Tongue (tissue), 2 donors: ENCODE measurements around the gene SSPN. TPM values are rescaled to one million over a fixed set of nuclear protein-coding genes. Genes with fewer than 3 reads are reported as not detected.

Source experiments
- DNase-seq: peaks from one replicate; pipeline ENCODE4 v3.0.0-alpha.2; 2015
- total RNA-seq: library from RNA; depleted of rRNA; stranded (reverse); fragments of >200 nt; gene quantifications from one replicate; pipeline ENCODE4 v1.2.3, GENCODE V29; 2014

SSPN gene
- total RNA-seq, 1 donor from 2014 or later, result 177 TPM

DNA sequence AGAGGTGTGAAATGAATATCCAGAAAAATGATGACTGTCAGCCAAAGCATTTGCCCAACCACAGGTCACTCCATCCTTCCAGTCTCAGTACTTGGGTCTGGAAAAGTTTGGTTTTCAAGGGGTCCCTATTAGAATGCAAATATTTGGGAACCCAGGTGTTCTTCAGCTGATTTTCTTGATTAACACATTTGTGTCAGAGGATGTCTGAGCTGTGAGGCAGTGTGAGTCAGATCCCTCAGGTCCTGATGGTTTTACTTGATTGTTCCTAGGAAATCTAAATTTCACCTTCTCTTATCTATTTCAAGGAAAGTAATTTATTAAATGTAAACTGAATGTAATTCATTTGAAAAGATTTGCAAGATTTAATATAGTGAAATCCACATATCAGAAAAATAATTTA is 71.5 kb downstream of the SSPN start:
- no peak for DNase-seq

DNA sequence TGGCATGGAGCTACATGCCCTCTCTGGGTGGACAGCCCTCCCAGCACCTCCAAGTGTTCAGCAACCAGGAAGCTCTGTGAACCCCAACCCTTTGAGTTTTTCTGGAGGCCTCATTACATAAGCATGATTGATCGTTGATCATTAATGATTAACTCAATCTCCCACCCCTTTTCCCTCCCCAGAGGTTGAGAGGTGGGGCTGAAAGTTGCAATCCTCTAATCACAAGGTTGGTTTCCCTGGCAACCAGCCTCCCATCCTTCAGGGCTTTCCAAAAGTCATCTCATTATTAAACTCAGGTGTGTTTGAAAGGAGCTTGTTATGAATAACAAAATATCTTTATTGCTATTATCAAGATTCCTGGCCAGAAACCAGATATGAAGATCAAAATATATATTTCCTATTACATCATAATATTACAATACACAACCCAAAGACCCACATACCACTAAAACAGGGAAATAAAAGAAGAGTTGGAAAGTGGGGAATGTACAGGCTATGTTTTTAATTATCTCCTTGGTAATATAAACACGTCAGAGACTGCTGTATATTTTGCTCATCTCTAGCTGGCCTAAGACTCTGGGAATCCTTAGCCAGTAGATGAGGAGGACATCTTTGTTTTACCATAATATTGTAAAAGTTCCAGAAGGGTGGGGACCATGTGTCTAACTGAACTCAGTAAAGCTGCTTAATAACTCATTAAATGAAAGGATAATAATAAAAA is 73.6 kb downstream of the SSPN start:
- DNase-seq, result peak; percentile 44

DNA sequence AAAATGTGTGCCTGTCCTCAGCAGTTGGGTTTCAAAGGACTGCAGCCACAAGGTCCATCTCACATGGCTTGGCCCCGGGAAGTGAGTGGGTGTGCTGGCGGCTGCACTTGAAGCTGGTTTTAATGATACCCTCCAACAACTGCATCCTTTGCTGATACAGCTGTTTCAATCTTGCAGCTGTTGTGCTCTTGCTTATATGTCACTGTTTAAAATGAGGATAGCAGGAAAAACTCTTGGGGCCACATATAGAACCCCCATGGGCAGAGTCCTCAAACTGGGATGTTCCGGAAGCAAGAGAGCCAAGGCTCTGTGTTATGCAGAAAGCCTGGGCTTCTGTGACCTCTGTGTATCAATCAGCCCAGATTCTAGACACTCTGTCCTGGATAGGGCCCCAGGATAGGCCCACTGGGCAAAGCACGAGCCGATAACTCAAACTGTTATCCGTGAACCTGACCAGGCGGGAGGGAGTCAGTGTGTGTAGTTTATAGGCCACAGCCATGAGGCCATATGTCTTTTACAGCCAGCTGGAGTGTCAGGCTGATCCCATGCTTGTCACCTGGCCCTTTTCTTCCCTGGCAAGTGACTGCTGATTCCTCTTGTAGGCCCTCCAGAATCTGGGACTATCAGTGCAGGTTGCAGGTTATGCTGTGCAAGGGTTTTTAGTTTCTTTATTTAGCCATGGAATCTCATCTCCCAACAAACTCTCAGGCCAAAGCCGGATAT is 74.3 kb downstream of the SSPN start:
- DNase-seq, result peak; percentile 74

DNA sequence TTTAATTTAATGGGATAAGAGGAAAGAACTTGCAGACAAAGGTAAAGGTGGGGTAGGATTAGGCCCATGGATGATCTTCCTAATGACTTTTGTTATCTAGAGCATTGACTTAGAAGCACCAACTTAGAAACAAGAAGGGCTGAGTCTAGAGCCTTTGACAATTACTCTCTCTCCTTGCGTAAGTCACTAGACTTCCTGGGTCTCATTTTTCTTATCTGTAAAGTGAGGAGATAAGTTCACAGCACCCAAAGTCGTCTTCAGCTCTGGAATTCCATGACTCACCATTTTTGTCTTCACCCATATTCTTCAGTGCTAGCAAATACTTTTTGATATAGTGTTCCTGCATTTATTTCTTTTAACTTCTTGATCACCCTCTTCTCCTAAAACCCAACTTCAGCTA is 75.7 kb downstream of the SSPN start:
- DNase-seq, result no peak

DNA sequence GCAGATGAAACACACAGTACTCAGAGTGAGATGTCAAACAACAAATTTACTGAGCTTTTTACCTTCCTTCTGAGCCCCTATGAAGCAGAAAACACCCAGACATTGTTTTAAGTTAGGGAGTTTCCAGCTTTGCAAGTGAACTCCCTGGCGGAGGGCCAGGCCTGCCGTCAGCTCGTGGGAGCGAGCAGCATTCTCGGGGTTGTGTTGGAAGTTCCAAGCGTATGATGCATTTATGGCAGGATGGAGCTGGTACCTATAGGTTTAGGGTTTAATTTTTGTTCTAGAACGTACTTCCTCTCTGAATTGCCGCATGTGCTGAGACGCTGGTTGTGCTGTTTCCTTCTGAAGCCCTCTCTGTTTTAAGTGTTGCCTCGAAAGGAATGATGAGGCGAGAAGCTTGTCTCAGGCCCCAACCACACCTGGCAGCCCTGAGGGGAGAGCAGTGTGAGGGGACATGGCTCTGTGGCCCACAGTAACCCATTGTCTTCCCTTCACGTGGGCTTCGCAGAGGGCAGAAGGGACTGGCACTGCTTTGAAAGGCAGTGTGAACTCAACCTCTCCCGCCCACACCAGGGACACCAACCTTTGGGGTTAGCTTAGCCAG is 76.6 kb downstream of the SSPN start:
- DNase-seq, result peak; percentile 90

DNA sequence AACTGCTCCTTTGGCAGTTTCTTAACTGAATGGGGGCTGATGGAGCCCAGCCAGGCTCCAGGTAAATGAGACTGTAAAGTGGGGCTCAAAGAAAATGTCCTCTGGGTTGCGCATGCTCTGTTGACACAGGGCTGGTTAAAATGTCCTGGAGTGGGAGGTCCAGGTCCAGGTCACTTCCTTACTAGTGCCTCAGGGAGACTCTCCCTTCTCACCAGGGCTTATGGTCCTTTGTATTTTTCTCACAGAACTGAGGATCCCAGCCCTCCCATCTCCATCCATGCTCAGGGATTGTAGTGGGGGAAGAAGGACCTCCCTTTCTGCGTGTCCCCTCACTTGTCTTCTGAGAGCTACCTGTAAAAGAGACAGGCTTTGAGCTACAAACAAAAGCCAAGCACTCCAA is 77.5 kb downstream of the SSPN start:
- no peak for DNase-seq

DNA sequence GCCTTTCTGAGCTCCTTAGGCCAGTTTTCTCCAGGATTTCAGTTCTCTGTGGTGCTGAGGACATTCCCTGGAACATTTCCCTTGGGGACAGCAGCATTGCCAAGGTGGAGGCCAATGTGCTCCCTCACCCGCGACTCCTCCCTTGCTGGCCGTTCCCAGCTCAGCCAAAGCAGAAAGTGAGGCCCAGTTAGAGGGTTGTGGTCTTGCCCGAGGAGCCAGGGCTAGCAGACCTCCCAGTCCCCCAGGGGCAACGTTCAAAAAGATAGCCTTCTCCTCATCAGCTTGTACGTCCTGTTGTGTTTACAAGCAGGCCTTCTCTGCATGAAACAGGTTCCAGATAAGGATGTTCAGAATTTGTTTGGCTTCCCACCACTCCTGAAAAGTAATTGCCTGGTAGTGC is 78.4 kb downstream of the SSPN start:
- DNase-seq, result no peak

DNA sequence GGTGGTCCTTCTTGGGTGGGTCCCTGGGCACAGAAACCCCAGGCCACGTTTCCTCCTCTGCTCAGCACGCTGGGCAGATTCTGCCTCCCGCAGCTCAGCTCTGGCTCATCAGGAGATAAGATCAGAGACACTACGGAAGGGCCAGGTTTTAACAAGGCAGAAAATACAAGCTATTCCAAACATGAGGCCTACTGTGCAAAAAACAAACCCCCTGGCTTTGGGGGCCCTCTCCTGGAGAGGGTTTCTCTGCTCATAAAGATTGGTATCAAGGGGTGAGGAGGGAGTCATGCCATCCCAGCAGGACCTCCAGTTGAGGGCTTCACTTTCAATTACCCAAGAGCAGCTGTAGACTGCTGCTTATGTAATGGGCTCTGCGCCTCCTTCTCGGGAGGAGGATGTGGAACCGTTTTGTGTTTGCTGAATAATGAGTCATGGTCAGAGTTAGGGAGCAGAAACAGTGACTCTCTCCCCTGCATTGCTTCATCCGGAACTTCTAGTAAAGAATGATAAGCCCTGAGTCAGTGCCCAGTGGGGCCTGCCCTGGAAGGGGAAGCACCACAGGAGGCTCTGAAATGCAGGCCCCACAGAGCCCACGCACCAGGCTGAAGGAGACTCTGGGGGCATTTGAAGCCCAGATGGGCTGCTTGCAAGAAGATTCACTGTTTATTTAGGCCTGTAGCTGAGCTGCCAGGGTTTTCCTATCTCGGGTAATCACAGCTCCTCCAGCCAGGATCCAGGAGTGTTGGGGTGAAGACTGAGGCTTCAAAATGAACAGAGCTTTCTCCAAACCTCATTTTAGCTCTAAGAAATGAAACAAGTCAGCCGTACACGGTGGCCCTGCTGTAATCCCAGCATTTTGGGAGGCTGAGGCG is 79.3 kb downstream of the SSPN start:
- DNase-seq, result peak; percentile 70

DNA sequence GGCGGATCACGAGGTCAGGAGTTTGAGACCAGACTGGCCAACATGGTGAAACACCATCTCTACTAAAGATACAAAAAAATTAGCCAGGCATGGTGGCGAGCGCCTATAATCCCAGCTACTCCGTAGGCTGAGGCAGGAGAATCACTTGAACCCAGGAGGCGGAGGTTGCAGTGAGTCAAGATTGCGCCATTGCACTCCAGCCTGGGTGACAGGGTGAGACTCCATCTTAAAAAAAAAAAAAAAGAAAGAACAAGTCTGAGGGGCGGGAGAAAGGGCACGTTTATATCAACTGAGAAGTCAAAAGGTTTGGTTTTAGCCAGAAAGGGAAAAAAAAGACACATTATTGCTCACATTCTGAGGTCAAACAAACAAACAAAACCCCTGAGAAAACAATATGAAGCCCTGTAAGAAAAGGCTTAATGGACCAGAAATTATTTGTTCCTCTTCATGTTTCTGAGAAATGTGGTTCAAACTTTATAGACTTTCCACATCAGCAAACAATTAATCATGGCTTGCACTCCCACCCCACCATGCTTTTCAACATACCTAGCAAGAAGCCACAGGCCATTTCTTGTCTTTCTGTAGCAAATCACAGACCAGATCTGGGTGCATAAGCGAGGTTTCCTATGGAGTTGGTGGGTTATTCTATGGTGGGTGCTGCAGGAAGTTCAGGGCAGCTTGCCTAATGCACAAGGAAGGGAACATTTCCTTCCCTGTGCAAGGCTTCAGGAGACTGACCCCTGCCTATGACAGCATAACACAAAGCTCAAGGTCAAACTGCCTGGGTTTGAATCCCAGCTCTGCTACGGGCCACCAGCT is 80.1 kb downstream of the SSPN start:
- no peak for DNase-seq

DNA sequence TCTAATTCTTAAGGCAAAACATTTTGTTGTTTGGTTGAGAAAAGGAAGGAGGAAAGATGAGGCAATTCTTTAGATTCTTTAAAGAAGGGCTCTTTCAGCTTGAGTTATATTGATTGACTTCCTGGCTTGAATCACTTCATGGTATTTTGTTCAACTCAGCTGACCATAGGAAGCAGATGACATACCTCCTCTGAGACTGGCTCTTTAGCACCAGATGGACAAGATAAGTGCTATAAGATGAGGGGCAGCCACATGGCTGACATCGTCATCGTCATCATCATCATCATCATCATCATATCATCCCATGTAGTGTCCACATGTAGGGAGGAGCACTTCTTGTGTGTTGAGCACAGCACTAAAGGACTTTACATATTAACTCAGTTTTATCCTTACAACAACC is 81.3 kb downstream of the SSPN start:
- no peak for DNase-seq

DNA sequence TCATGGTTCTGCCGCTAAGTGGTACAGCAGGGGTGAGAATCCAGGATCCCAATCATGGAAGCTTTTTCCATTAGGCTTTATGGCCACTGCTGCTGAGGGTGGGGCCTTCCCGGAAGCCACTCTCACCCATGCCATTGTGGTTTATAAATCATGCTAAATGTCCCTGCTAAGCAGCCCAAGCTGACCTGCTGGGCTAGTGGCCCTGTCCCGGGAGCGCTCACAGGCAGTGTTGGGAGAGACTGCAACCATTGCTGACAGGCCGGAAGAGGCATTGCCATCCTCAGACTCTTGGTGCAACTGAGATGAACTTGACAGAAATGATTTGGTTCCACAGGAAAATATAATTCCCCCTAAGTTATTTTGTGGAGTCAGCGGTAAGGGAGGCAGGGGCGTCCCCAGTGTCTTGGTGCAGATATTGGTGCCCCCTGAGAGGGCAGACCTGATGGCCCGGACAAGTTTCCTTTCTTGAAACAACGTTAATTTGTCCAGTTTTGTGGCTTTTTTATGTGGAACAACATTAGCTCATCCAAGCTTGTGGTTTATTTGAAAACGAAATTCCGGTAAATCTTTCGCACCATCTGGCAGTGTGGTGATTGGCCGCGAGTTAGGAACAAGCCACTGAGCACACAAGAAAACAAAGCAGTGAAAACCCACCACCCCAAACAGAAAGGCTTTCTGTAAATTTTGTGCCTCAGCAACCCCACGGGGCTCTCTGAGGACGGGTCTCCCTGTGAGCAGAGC is 82.3 kb downstream of the SSPN start:
- no peak for DNase-seq

DNA sequence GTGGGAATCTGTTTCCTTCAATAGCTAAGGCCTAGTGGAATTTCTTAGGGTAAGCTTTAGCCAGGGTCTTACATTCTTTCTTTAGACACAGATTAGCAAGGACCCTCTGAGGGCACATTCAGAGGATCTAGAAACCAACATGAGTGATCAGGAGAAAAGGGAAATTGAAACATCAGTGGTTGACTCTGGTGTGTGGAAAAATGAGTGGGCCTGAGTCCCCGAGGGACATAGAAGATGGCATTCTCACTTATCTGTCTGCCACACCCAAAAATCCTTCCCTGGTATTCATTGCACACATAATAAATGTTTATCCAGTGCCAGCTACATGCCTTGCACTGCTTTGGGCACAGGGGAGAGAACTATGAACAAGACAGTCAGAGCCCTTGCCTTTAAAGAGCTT is 82.9 kb downstream of the SSPN start:
- no peak for DNase-seq

DNA sequence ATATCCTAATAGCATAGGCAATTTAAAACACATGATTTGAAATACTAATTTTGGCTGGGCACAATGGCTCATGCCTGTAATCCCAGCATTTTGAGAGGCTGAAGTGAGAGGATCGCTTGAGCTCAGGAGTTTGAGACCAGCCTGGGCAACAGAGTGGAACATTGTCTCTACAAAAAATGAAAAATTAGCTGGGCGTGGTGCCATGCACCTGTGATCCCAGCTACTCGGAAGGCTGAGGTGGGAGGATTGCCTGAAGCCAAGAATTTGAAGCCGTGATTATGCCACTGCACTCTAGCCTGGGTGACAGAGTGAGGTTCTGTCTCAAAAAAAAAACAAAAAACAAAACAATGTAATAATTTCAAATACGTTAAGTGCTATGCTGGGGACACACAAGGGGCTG is 83.3 kb downstream of the SSPN start:
- no peak for DNase-seq

DNA sequence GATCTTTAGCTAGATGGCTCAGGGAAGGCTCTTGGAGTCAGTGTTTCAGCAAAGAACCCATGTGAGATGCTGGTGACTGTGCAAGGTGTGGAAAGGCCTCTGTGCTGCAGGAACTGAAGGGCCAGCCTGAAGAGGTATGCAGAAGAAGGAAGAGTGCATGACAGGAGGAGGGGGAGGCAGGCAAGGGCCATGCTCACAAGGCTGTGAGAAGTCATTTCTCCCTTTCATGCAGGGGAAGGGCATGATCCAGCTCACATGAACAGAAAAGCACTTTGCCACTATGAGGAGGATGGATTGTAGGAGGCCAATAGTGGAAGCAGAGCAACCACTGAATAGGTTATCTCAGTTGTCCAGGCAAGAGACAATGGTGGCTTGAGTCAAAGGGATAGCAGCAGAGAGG is 83.7 kb downstream of the SSPN start:
- no peak for DNase-seq

DNA sequence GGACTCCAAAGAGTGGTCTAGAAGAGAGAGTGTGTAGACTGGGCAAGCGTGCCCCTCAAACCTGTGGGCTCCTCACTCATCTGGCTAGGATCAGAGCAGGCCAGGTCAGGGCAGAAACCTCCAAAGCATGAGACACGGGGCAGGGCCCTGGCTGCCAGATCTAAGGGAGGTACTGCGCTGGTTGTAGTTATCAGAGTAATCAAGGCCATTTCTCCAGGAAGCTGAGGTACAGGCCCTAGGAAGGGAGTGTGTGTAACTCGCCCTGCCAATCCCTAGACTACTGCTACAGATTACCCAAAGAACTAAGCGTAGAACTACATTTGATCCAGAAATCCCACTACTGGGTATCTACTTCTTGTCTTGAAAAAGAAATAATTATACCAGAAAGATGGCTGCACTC is 84.5 kb downstream of the SSPN start:
- no peak for DNase-seq

DNA sequence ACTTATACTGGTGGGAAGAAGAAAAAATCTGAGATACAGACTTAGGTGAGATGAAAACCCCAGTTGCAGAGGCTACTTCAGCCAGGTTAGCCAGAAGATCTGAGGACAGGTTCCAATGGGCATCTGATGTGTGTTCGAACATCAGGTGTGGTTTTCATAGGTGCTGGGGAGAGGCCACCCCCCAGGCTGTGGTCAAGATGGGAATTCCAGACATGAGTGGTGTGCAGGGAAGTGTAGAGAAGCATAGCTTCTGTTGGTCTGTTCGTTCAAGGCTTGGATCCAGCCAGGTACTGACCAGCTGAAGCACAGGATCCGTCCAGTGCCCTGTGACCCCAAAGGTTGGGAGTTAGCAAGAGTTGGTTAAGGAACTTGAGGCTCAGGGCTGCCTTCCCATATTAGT is 85.5 kb downstream of the SSPN start:
- DNase-seq, result no peak

DNA sequence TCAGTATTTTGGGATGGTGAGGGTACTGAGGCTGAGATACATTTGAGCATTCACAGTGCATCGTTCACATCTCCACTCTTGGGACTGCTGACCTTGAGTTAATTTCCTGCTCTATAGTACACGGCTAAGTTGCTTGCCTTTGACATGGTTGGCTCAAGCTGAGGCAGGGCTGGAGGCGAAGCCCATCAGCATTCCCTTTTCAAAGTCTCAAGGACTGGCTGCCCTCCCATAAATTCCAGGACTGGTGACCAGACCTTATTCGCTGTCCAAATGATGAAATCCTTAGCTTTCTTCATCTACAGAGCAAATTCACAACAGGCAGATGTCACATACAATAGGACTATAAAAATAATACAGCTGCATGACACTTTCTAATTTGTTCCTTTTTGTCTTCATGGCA is 85.9 kb downstream of the SSPN start:
- no peak for DNase-seq

DNA sequence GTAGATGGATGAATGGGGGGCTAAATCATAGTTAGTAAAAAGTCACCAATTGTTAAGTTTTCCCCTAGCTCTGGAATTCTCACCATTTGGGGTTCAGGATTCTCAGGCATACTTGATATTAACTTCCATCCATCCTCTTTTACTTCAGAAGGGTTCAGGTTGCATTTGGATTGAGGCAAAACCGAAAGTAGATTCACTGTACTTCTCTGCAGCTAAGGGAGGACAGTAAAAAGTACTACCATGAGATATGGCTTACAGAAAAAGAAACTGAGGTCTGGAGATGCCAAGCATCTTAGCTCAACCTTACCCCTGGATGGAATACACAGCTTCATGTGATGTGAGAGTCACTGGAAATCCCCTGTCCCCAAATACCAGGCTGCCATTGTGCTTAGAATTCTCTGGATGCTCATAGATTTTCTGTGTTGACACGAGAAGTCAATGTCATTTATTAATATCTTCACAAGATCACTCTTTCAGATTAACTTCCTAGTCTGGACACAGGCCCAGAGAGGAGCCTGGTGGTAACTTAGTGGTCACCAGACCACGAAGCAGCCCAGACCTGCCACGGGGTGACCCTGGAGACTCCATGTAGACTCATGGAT is 87.1 kb downstream of the SSPN start:
- no peak for DNase-seq

DNA sequence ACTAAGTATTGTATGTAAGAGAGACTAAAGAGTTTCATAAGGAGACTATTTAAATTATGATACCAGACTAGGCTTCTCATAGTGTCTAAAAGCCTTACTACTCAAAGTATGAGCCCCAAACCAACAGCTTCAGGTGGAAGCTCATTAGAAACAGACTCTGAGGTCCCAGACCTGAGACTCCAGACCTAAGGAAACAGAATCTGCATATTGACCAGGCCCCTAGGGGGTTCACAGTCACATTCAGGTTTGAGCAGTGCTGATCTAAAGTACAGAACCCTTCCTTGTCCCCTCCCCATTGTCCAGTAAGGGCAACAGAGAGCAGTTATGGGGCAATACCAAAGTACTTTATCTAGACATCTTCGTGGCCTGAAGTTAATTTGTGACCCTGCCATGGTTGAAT is 87.7 kb downstream of the SSPN start:
- no peak for DNase-seq

DNA sequence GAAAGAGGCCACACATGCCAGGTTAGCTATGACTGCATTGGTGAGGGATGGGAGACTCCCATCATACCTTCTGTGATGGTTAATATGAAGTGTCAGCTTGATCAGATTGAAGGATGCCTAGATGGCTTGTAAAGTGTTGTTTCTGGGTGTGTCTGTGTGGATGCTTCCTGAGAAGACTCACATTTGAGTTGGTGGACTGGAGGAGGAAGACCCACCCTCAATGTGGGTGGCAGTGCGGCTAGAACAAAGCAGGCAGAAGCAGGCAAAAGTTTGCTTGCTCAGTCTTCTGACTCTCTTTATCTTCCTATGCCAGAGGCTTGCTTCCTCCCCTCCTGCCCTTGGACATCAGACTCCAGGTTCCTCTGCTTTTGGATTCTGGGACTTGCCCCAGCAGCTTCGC is 88.2 kb downstream of the SSPN start:
- no peak for DNase-seq

DNA sequence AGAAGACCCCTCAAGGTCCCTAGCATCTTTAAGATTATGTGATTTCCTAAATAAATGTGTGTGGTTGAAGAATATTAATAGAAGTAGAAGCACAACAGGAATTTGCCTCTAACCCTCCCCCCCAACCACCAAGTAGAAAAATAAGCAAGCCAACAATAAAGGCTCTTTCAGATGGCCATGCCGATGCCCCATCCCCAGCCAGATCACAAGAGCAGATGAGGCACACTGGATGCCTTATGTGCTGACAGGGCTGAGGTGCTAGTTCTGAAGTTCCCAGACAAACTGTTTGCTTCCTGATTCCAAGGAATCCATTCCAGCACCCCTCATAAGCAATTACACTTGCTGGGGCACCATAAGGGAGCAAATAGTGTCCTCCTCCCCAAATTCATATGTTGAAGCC is 90.0 kb downstream of the SSPN start:
- DNase-seq, result no peak
